Keratinocyte (primary cell): ENCODE measurements around the gene DPM2. TPM values are rescaled to one million over a fixed set of nuclear protein-coding genes. Genes with fewer than 3 reads are reported as not detected.

ENCODE experiments used
- DNase-seq: peaks from one replicate; pipeline ENCODE4 v3.0.0-alpha.2; 2011; ENCODE audit warnings: low read depth, missing footprints, low spot score
- FAIRE-seq: peaks from 2 replicates; lab custom pipeline; 2011; peaks lifted over from hg19 to GRCh38; lab: Jason Lieb, UNC
- H2AFZ ChIP-seq: 2 replicates; pipeline ENCODE4 v1.6.0; 2012; ENCODE audit warnings: low read length, control low read depth, inconsistent platforms; ENCODE audit not compliant: control insufficient read depth
- H3K27ac ChIP-seq: 2 replicates; pipeline ENCODE4 v1.5.1; 2011; ENCODE audit warnings: low read length; ENCODE audit not compliant: control insufficient read depth, insufficient read depth
- H3K27me3 ChIP-seq: 3 replicates; pipeline ENCODE4 v1.6.0; 2011; ENCODE audit warnings: low read length; ENCODE audit not compliant: control insufficient read depth, insufficient read depth; ENCODE audit errors: extremely low read depth
- H3K36me3 ChIP-seq, 2 experiments: 2 replicates in 1 of 2; 3 replicates in 1 of 2; pipeline ENCODE4 v1.5.1; 2011; ENCODE audit warnings: low read length in 2 of 2, mild to moderate bottlenecking in 1 of 2; ENCODE audit not compliant: control insufficient read depth in 2 of 2, insufficient read depth in 2 of 2; ENCODE audit errors: extremely low read depth in 1 of 2
- H3K4me1 ChIP-seq: 3 replicates; pipeline ENCODE4 v1.5.1; 2011; ENCODE audit warnings: low read length; ENCODE audit not compliant: control insufficient read depth, insufficient read depth; ENCODE audit errors: extremely low read depth
- H3K4me2 ChIP-seq: 3 replicates; pipeline ENCODE4 v1.6.0; 2011; ENCODE audit warnings: low read depth, low read length; ENCODE audit not compliant: control insufficient read depth, insufficient read depth; ENCODE audit errors: extremely low read depth
- H3K4me3 ChIP-seq, 3 experiments: fragments of 200-600 bp in 1 of 3; sonication (generic) in 1 of 3; 2 replicates in 2 of 3; 3 replicates in 1 of 3; pipeline ENCODE4 v1.5.1; 2011 to 2016; ENCODE audit warnings: low read length in 3 of 3, mild to moderate bottlenecking in 3 of 3, control low read depth in 2 of 3, inconsistent platforms in 1 of 3, low read depth in 1 of 3, mixed read lengths in 1 of 3, mixed run types in 1 of 3, moderate library complexity in 1 of 3; ENCODE audit not compliant: control insufficient read depth in 2 of 3, insufficient read depth in 2 of 3; ENCODE audit errors: extremely low read depth in 1 of 3
- H3K79me2 ChIP-seq: 2 replicates; pipeline ENCODE4 v1.6.0; 2012; ENCODE audit warnings: low read length; ENCODE audit not compliant: control insufficient read depth, insufficient read depth
- H3K9ac ChIP-seq: 3 replicates; pipeline ENCODE4 v1.6.0; 2011; ENCODE audit warnings: low read length; ENCODE audit not compliant: control insufficient read depth, insufficient read depth; ENCODE audit errors: extremely low read depth
- H3K9me1 ChIP-seq: 3 replicates; pipeline ENCODE4 v1.6.0; 2011; ENCODE audit warnings: low read length; ENCODE audit not compliant: control insufficient read depth, insufficient read depth; ENCODE audit errors: extremely low read depth
- H3K9me3 ChIP-seq: 2 replicates; pipeline ENCODE4 v1.5.1; 2012; ENCODE audit warnings: low read depth, low read length; ENCODE audit not compliant: control insufficient read depth
- H4K20me1 ChIP-seq: 3 replicates; pipeline ENCODE4 v1.6.0; 2011; ENCODE audit warnings: low read length; ENCODE audit not compliant: control insufficient read depth, insufficient read depth; ENCODE audit errors: extremely low read depth
- CTCF ChIP-seq, 3 experiments: IDR thresholded peaks in 1 of 3; conservative IDR thresholded peaks in 1 of 3; optimal IDR thresholded peaks in 1 of 3; 2 replicates in 2 of 3; 3 replicates in 1 of 3; pipeline versions ENCODE3 to v1.5.1; 2011; ENCODE audit warnings: low read length in 3 of 3, mild to moderate bottlenecking in 3 of 3, moderate library complexity in 2 of 3, control low read depth in 1 of 3, inconsistent platforms in 1 of 3; ENCODE audit not compliant: insufficient read depth in 2 of 3; ENCODE audit errors: extremely low read depth in 1 of 3
- EZH2 ChIP-seq: IDR thresholded peaks from one replicate; pipeline ENCODE4 v1.6.1; 2012; ENCODE audit warnings: inconsistent platforms, mild to moderate bottlenecking, low read length, moderate library complexity
- dilution Hi-C: fragments of 300-500 bp; cut with MboI; formaldehyde crosslinking; loops from one replicate; pipeline ENCODE4 v1.7.0; 2020; ENCODE audit warnings: low sequenced_read_pairs; ENCODE audit not compliant: extremely low pct_ligation_motif_present
- polyA plus RNA-seq, 5 experiments: library from polyadenylated mRNA; depleted of rRNA in 3 of 5; stranded (reverse) in 3 of 5; stranded (forward) in 1 of 5; unstranded in 1 of 5; fragments of >200 nt; gene quantifications; 1 replicate in 1 of 5; 2 replicates in 3 of 5; 3 replicates in 1 of 5; pipeline versions ENCODE4 v1.2.1 to v1.2.3, GENCODE V29; 2011 to 2012; ENCODE audit warnings: missing spikeins in 2 of 5, low read depth in 1 of 5, low replicate concordance in 1 of 5

The DPM2 gene
- polyA plus RNA-seq, 1 donor (not counting 4 experiments of a cell fraction or from before 2014, with no cell fraction given) = 31.1 TPM

- Histone ChIP-seq H3K4me2 (no peak overlapping the region), H3K9ac (no peak overlapping the region)
- no peak for FAIRE-seq
Measured at GRCh38 chr9:127896395-127897192, 41.1 kb downstream of the DPM2 start.

GRCh38 chr9:127895811-127896210 is 41.8 kb downstream of the DPM2 start:
- no peak for FAIRE-seq
- dilution Hi-C loops = no loop called here
- peaks cover 8% of the 10 kb centered on the region for H3K4me1 ChIP-seq
- peaks cover 2% of the 10 kb centered on the region for H3K79me2 ChIP-seq
- no peak overlapping the region for H3K9ac ChIP-seq
- H3K4me3 ChIP-seq = no peak overlapping the region
- TF ChIP-seq CTCF (optimal IDR thresholded peaks at IDR 0.05 in 1 of 3, IDR thresholded peaks at IDR 0.05 in 1 of 3, conservative IDR thresholded peaks at IDR 0.05 in 1 of 3; ENCODE audit: extremely low read depth in 1 of 3, insufficient read depth in 2 of 3, low read length in 3 of 3) = no peak
- DNase-seq = no peak
- H3K27me3 ChIP-seq = no peaks in the 10 kb centered on the region
- peaks cover 25 to 26% of the 10 kb centered on the region in 2 experiments for H3K36me3 ChIP-seq
- H2AFZ ChIP-seq = no peak overlapping the region
- H4K20me1 ChIP-seq = no peaks in the 10 kb centered on the region
- no peak overlapping the region for H3K4me2 ChIP-seq
- H3K9me1 ChIP-seq = no peaks in the 10 kb centered on the region
- H3K27ac ChIP-seq = no peak overlapping the region
- H3K9me3 ChIP-seq = peaks cover 13% of the 10 kb centered on the region

More at GRCh38 chr9:127896395-127897192, 41.1 kb downstream of the DPM2 start:
- peaks cover 2% of the 10 kb centered on the region for H3K79me2 ChIP-seq
- no peak overlapping the region for H2AFZ ChIP-seq
- H3K27ac ChIP-seq = no peak overlapping the region
- dilution Hi-C loops = no loop called here
- H4K20me1 ChIP-seq = no peaks in the 10 kb centered on the region
- no peak for DNase-seq
- no peak for TF ChIP-seq CTCF (optimal IDR thresholded peaks at IDR 0.05 in 1 of 3, IDR thresholded peaks at IDR 0.05 in 1 of 3, conservative IDR thresholded peaks at IDR 0.05 in 1 of 3; ENCODE audit: extremely low read depth in 1 of 3, insufficient read depth in 2 of 3, low read length in 3 of 3)
- TF ChIP-seq EZH2 = no peak
- no peaks in the 10 kb centered on the region for H3K27me3 ChIP-seq
- peaks cover 25 to 26% of the 10 kb centered on the region in 2 experiments for H3K36me3 ChIP-seq
- peaks cover 13% of the 10 kb centered on the region for H3K9me3 ChIP-seq
- no peak overlapping the region for H3K4me3 ChIP-seq
- peaks cover 8% of the 10 kb centered on the region for H3K4me1 ChIP-seq
- H3K9me1 ChIP-seq = no peaks in the 10 kb centered on the region
